HS-5 (cell line): Measurements from ENCODE around the gene CCDC34.

ENCODE experiments used
- DNase-seq: peaks from one replicate; pipeline ENCODE4 v3.0.0-alpha.2; 2012; ENCODE audit warnings: low read depth

CCDC34 gene, protein sequence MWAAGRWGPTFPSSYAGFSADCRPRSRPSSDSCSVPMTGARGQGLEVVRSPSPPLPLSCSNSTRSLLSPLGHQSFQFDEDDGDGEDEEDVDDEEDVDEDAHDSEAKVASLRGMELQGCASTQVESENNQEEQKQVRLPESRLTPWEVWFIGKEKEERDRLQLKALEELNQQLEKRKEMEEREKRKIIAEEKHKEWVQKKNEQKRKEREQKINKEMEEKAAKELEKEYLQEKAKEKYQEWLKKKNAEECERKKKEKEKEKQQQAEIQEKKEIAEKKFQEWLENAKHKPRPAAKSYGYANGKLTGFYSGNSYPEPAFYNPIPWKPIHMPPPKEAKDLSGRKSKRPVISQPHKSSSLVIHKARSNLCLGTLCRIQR

DNA sequence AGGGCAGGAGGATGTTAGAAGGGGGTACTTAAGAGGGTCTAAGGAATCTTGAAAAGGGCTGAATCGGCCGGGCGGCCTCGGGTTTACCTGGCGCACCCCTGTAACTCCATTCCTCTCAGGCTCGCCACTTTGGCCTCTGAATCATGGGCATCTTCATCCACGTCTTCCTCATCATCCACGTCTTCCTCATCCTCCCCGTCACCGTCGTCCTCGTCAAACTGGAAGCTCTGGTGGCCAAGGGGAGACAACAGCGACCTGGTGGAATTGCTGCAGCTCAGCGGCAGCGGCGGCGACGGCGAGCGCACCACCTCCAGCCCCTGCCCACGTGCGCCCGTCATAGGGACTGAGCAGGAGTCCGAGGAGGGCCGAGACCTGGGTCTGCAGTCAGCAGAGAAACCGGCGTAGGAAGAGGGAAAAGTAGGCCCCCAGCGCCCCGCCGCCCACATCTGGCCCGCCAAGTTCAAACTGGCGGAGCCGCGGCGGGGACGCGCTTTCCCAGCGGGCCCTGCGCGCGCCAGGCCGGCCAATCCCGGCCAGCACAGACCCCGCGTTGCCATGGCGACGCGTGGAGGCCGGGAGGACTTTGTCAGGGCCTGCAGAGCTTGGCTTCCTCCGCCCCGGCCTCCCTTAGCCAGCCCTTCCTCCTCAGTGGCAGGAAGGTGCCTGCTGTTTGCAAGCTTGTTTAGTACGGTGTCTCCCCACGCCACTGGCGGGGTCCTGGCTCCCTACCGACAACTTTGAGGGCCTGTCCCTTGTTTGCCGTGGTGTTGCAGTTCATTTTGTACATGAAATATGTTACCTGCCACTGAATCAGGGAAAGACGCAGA, at the start of gene CCDC34:
Gene CCDC34, minus strand, starts transcription at position 467 of the 827 bp plus-strand sequence. Its CDS starts 21 bp downstream, at position 446.
- peak; percentile 61 for DNase-seq

GRCh38 chr11:27412192-27412691, 49.2 kb upstream of the CCDC34 start:
- DNase-seq = no peak

GRCh38 chr11:27411328-27411727, 48.3 kb upstream of the CCDC34 start:
- DNase-seq = no peak

DNA sequence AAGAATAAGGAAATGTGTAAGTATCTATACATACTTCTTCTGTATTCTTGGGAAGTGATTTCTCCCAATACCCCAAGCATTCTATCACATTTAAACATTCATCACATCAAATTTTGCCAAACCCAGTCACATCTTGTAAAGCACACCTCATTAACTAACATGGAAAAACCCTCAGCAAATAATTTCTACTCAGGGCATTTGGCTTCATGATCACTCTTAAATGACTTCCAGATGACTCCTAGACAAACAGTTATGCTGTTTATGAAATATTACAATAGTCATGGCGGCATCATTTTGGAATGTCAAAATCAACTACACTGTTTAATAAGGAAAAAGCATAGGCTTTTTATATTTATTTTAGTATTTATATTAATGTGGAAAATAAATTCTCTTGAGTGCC, 47.3 kb upstream of the CCDC34 start:
- DNase-seq = no peak

DNA sequence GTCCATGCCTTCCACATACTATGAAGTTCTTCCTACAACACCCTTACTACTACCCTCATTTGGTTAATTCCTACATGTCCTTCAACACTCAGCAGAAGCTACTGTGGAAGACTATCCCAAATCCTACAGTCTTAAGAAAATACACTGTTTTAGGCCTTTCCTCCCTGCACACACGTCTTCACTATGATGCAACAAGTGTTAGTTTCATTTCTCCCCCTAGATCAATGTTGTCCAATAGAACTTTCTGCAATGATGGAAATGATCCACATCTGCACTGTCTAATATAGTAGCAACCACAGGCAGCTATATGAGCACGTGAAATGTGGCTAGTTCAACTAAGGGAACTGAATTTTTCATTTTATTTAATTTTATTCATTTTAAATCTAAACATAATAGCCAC, 46.7 kb upstream of the CCDC34 start:
- DNase-seq = no peak

- no peak for DNase-seq
Observed at GRCh38 chr11:27409049-27409448, 46.0 kb upstream of the CCDC34 start.

DNA sequence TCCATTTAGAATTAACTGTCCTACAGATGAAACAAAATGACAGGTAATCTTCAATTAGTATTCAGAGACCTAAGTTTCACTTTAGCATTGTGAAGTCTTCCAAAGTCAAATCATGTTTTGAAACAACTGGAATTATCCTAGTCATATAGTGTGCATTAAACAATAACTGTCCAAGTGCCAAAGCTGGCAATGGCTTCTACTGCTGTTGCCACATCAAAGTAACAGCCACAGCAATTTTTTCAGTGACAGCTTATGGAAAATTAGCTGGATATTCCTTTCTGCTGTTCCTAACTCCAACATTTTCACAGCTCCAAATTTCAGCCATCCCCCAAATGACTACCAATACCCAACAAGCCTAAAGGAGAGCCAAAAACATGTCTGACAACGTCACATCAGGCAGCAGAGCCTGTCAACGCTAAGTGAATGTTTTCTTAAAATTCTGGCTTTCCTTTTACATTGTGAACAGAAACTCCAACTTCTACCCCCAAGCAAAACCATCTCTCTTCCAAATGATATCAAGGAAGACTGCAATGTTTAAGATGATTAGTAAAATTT, 45.3 kb upstream of the CCDC34 start:
- no peak for DNase-seq

GRCh38 chr11:27406498-27407354, 43.7 kb upstream of the CCDC34 start:
- DNase-seq = no peak

DNA sequence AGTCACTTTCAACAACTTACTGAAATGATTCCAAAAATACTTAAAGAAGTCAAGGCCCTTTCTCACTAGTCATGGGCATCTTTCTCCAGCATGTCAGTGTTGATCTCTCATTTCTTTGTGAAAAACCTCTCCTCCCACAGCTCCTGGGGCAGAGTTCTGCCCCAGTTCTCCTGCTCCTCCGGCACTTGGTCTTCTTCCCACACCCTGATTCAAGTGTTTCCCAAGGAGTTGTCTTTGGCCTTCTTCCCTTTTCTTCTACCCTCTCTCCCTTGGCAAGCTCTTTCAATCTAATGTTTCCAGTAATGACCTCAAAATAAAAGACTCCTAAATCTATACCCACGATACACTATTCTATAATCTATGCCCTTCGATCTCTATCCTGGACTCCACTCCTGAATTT, 42.1 kb upstream of the CCDC34 start:
- no peak for DNase-seq

DNA sequence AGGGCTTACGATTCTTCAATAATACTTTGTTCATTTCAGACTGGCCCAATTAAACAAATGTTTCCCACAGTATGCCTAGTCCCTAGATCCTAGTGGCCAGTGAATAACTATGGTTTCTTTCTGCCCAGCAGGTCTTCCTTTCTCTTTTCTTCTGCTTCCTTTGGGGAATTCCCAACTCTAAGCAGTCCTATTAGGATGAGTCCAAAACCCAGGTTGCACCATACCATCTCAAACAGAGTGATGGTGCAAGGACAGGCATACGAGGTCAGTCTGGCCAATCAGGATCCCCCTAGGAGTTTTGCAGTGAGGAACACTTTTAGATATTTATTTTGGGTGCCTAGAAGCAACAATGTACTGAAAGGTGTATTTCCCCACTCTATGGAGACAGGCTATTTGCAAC, 41.4 kb upstream of the CCDC34 start:
- DNase-seq = no peak

DNA sequence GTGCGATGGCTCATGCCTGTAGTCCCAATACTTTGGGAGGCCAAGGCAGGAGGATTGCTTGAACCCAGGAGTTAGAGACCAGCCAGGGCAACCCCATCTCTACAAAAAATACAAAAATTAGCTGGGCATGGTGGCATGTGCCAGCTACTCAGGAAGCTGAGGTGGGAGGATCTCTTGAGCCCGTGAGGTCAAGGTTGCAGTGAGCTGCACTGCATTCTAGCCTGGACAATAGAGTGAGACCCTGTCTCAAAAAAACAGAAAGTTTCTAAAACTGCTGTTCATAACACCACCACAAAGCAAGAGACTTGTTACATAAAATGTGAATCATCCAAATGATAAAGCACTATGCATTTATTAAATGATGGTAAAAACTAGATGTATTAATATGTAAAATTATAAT, 40.2 kb upstream of the CCDC34 start:
- no peak for DNase-seq

- no peak for DNase-seq
Observed at GRCh38 chr11:27402450-27402849, 39.4 kb upstream of the CCDC34 start.

GRCh38 chr11:27401833-27402316, 38.9 kb upstream of the CCDC34 start:
- no peak for DNase-seq

GRCh38 chr11:27401280-27401832, 38.3 kb upstream of the CCDC34 start:
- DNase-seq = no peak

DNA sequence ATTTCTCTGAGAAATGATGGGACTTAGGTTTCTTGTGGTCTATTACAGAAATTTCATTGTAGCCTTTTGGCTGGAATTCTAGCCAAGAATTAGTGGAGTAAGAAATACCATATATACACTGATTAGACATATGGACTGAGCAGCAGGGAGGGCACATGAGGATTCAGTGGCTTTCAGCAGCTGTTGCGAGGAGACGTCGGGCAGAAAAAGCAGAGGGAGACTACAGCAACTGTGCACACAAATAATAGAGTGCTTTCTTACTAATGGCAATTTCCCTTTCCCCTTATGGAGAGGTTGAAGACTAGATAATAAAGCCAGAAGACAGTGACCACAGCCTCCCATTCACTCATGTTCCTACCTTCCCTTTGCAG, 35.4 kb upstream of the CCDC34 start:
- DNase-seq = no peak

- no peak for DNase-seq
Observed at GRCh38 chr11:27397624-27398399, 34.8 kb upstream of the CCDC34 start.

- DNase-seq = no peak
Observed at GRCh38 chr11:27396259-27396839, 33.3 kb upstream of the CCDC34 start.

DNA sequence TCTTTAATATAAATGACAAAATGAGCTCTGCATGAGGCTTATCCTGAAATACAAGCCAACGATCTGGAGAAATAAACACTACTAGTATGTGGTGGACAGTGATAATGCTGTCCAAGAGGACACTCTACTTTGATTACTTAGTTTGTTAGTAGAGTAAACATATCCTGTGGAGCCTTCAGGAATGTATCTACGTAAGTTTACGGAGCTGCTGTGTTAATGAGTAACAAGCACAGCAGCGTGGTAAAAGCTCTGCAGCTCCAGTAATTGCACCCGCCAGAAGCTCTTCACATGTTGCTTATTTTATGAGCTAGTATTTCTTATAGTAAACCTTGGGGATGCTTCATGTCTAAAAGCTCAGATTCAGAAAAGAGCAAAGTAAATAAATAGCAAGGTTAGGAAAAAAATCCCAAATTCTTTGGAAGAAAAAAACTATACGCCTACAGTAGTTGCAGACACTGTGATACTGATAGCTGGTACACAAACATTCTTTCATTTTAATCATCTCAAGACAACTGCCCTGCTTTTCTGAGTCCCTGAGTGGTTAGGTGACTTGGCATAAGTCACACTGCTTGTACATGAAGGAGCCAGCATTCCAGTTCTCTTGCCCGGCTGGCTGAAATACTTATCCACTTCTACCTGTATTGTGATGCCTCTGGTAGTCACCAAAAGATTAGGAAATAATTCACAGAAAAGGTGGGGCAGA, 32.7 kb upstream of the CCDC34 start:
- DNase-seq = no peak

GRCh38 chr11:27394781-27395228, 31.8 kb upstream of the CCDC34 start:
- DNase-seq = no peak
